Gastroesophageal sphincter (tissue), 3 donors: ENCODE measurements around the gene ZNHIT2.

ENCODE experiments used
- CTCF ChIP-seq, 4 experiments: fragments of 200-600 bp in 2 of 4; fragments of 450-650 bp in 2 of 4; sonication (generic) in 1 of 4; IDR thresholded peaks; one replicate each; pipeline ENCODE4 v1.5.1; 2017 to 2019; ENCODE audit warnings: antibody characterized with exemption in 4 of 4, mild to moderate bottlenecking in 2 of 4, moderate library complexity in 2 of 4
- EP300 ChIP-seq: sonication (generic); formaldehyde crosslinking; IDR thresholded peaks from one replicate; pipeline ENCODE4 v1.6.1; 2017; ENCODE audit warnings: antibody characterized with exemption, mild to moderate bottlenecking
- POLR2A ChIP-seq, 2 donors: fragments of 450-650 bp; IDR thresholded peaks; one replicate each; pipeline ENCODE4 v1.6.1; 2017; ENCODE audit warnings: antibody characterized with exemption in 2 of 2, mild to moderate bottlenecking in 2 of 2, moderate library complexity in 1 of 2
- POLR2AphosphoS5 ChIP-seq: sonication (generic); formaldehyde crosslinking; IDR thresholded peaks from one replicate; pipeline ENCODE4 v1.6.1; 2017; ENCODE audit warnings: antibody characterized with exemption

- no peak for TF ChIP-seq POLR2AphosphoS5
- TF ChIP-seq POLR2A (IDR thresholded peaks at IDR 0.05), result no peak
- no peak for TF ChIP-seq CTCF (IDR thresholded peaks at IDR 0.05)
- TF ChIP-seq EP300, result no peak
These were observed 49.4 kb upstream of the ZNHIT2 start for GRCh38 chr11:65166893-65167292.
